ENCODE measurements around the gene PCSK2.

DNA sequence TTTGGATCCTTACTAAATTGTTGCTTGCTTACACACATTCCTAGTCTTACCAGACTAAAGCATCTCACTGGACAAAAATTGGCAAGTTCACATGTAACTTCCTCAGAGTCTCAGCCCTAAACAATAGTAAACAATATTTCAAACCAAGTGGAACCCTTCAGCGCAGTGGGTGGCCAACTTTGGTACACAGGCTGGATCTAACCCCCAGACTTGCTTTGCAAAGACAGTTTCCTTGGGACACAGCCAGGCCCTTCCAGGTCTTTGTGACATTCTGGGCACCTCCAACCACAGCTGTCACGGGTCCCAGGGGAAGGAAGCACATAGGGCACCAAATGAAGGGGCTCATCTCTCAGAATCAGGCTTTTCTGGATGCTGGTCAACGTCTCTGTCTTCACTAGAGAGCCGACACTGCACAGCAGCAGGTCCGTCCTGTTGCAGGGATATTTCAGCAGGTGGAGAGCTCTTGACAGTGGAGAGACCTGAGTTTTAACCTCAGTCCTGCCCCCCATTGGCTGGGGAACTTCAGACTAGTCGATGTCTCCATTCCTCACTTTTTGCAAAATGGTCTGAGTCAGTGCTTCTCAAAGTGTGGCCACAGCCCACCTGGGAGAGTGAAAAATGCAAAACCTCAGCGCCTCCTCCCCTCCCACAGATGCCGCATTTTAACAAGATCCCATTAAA, 212.9 kb downstream of the PCSK2 start:
- TF ChIP-seq, protein P1, sequence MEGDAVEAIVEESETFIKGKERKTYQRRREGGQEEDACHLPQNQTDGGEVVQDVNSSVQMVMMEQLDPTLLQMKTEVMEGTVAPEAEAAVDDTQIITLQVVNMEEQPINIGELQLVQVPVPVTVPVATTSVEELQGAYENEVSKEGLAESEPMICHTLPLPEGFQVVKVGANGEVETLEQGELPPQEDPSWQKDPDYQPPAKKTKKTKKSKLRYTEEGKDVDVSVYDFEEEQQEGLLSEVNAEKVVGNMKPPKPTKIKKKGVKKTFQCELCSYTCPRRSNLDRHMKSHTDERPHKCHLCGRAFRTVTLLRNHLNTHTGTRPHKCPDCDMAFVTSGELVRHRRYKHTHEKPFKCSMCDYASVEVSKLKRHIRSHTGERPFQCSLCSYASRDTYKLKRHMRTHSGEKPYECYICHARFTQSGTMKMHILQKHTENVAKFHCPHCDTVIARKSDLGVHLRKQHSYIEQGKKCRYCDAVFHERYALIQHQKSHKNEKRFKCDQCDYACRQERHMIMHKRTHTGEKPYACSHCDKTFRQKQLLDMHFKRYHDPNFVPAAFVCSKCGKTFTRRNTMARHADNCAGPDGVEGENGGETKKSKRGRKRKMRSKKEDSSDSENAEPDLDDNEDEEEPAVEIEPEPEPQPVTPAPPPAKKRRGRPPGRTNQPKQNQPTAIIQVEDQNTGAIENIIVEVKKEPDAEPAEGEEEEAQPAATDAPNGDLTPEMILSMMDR (conservative IDR thresholded peaks at IDR 0.05; ENCODE audit: low read depth, low read length): no peak
- no peak for TF ChIP-seq EZH2 (IDR thresholded peaks at IDR 0.05; ENCODE audit: borderline replicate concordance, low read depth, low read length, poor library complexity, severe bottlenecking)

Data from A673 (cell line).